Measurements from ENCODE around the gene NAPG.
"Not testable (repeated sequence)": the region's sequence is repeated elsewhere in the genome, so short reads cannot be mapped to it uniquely, and the experiment has no call there.

NAPG gene

DNA sequence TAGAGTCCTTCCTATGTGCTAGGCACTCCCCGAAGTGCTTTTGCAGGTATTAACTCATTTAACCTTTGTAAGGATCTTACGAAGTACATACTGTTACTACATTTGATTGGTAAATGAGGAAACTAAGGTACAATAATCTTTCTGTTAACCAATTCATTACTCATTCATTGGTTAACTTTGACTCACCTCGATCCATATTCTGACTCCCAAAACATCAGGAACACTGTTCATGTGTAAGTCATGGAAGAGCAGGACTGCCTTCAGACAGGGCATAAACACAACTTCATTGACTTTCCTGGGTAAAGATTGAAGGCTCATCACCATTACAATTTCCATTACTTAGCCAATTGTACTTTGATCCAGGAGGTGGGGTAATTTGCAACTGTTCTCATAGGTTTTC, 40.6 kb downstream of the NAPG start:
- Histone ChIP-seq H3K27ac (replicated peaks) (no peak overlapping the region; the same call in 1 of the 2 replicates), H3K27me3 (ENCODE audit: insufficient read depth, poor library complexity, severe bottlenecking) (no peaks in the 10 kb centered on the region), H3K4me3 (replicated peaks; ENCODE audit: insufficient read depth, low read length) (no peak overlapping the region)
- DNase-seq (ENCODE audit: low read depth in 1 of 2, low spot score in 1 of 2) = no peak
- TF ChIP-seq SPI1 (IDR thresholded peaks at IDR 0.05; ENCODE audit: borderline replicate concordance, low read depth) (no peak), POLR2AphosphoS5 (IDR thresholded peaks at IDR 0.05; ENCODE audit: low read depth) (no peak), GABPA (IDR thresholded peaks at IDR 0.05; ENCODE audit: low read depth) (no peak)
- TF ChIP-seq, protein P1, sequence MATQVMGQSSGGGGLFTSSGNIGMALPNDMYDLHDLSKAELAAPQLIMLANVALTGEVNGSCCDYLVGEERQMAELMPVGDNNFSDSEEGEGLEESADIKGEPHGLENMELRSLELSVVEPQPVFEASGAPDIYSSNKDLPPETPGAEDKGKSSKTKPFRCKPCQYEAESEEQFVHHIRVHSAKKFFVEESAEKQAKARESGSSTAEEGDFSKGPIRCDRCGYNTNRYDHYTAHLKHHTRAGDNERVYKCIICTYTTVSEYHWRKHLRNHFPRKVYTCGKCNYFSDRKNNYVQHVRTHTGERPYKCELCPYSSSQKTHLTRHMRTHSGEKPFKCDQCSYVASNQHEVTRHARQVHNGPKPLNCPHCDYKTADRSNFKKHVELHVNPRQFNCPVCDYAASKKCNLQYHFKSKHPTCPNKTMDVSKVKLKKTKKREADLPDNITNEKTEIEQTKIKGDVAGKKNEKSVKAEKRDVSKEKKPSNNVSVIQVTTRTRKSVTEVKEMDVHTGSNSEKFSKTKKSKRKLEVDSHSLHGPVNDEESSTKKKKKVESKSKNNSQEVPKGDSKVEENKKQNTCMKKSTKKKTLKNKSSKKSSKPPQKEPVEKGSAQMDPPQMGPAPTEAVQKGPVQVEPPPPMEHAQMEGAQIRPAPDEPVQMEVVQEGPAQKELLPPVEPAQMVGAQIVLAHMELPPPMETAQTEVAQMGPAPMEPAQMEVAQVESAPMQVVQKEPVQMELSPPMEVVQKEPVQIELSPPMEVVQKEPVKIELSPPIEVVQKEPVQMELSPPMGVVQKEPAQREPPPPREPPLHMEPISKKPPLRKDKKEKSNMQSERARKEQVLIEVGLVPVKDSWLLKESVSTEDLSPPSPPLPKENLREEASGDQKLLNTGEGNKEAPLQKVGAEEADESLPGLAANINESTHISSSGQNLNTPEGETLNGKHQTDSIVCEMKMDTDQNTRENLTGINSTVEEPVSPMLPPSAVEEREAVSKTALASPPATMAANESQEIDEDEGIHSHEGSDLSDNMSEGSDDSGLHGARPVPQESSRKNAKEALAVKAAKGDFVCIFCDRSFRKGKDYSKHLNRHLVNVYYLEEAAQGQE (IDR thresholded peaks at IDR 0.05; ENCODE audit: insufficient replicate concordance, low read depth) = no peak
- TF ChIP-seq, protein P2, sequence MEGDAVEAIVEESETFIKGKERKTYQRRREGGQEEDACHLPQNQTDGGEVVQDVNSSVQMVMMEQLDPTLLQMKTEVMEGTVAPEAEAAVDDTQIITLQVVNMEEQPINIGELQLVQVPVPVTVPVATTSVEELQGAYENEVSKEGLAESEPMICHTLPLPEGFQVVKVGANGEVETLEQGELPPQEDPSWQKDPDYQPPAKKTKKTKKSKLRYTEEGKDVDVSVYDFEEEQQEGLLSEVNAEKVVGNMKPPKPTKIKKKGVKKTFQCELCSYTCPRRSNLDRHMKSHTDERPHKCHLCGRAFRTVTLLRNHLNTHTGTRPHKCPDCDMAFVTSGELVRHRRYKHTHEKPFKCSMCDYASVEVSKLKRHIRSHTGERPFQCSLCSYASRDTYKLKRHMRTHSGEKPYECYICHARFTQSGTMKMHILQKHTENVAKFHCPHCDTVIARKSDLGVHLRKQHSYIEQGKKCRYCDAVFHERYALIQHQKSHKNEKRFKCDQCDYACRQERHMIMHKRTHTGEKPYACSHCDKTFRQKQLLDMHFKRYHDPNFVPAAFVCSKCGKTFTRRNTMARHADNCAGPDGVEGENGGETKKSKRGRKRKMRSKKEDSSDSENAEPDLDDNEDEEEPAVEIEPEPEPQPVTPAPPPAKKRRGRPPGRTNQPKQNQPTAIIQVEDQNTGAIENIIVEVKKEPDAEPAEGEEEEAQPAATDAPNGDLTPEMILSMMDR (IDR thresholded peaks at IDR 0.05; ENCODE audit: insufficient read depth, low read length) = no peak

DNA sequence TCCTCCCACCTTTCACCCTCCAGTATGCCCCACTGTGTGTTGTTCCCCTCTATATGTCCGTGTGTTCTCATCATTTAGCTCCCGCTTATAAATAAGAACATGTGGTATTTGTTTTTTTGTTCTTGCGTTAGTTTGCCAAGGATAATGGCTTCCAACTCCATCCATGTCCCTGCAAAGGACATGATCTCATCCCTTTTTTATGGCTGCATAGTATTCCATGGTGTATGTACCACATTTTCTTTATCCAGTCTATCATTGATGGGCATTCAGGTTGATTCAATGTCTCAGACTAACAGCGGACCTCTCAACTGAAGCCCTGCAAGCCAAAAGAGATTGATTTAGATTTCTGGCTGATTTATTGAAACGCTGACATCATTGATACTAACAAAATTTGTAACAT, 44.1 kb downstream of the NAPG start:
- not testable (repeated sequence) for H3K27ac ChIP-seq (replicated peaks); DNase-seq (ENCODE audit: low read depth in 1 of 2, low spot score in 1 of 2); H3K27me3 ChIP-seq (ENCODE audit: insufficient read depth, poor library complexity, severe bottlenecking); H3K4me3 ChIP-seq (replicated peaks; ENCODE audit: insufficient read depth, low read length)

DNA sequence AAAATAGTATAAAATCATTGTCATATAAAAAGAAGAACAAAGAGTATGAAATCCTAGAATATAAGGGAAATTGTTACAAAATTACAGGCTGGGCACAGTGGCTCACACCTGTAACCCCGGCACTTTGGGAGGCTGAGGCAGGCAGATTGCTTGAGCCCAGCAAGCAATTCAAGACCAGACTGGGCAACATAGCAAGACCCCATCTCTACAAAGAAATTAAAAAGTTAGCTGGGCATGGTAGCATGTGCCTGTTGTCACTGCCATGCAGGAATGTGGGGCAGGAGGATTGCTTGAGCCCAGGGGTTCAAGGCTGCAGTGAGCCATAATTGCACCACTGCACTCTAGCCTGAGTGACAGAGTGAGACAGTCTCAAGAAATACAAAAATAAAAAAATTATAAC, 44.8 kb downstream of the NAPG start:
- Histone ChIP-seq H3K27me3 (ENCODE audit: insufficient read depth, poor library complexity, severe bottlenecking) (no peaks in the 10 kb centered on the region), H3K4me3 (replicated peaks; ENCODE audit: insufficient read depth, low read length) (no peak overlapping the region), H3K27ac (replicated peaks) (no peak overlapping the region)
- TF ChIP-seq POLR2AphosphoS5 (IDR thresholded peaks at IDR 0.05; ENCODE audit: low read depth) = no peak
- TF ChIP-seq GABPA (IDR thresholded peaks at IDR 0.05; ENCODE audit: low read depth) = no peak
- TF ChIP-seq, protein P2 (IDR thresholded peaks at IDR 0.05; ENCODE audit: insufficient read depth, low read length) = no peak
- DNase-seq (ENCODE audit: low read depth in 1 of 2, low spot score in 1 of 2) = no peak

DNA sequence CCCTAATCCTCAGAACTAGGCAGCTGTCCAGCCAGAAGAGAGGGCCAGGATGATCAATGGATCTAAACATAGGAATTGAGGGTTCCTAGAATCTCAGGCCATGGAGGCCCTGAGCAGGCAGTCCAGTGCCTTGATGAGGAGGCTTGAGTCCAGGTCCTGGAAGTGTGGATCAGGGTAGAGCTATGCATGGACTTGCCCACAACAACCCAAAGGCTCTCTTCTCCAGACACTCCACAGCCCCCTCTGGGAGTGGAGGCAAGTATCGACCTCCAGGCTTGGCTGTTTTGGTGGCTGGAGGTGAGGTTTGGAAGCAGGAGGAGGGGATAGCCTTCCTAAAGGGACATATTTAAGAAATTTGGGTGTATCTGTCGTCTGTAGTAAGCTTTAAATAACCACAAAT, 45.7 kb downstream of the NAPG start:
- no peak overlapping the region for H3K4me3 ChIP-seq (replicated peaks; ENCODE audit: insufficient read depth, low read length)
- TF ChIP-seq SPI1 (IDR thresholded peaks at IDR 0.05; ENCODE audit: borderline replicate concordance, low read depth) (no peak), GABPA (IDR thresholded peaks at IDR 0.05; ENCODE audit: low read depth) (no peak), POLR2AphosphoS5 (IDR thresholded peaks at IDR 0.05; ENCODE audit: low read depth) (no peak)
- TF ChIP-seq, protein P1 (IDR thresholded peaks at IDR 0.05; ENCODE audit: insufficient replicate concordance, low read depth) = no peak
- TF ChIP-seq, protein P2 (IDR thresholded peaks at IDR 0.05; ENCODE audit: insufficient read depth, low read length) = no peak
- no peak overlapping the region for H3K27ac ChIP-seq (replicated peaks)
- no peaks in the 10 kb centered on the region for H3K27me3 ChIP-seq (ENCODE audit: insufficient read depth, poor library complexity, severe bottlenecking)
- no peak for DNase-seq (ENCODE audit: low read depth in 1 of 2, low spot score in 1 of 2)

DNA sequence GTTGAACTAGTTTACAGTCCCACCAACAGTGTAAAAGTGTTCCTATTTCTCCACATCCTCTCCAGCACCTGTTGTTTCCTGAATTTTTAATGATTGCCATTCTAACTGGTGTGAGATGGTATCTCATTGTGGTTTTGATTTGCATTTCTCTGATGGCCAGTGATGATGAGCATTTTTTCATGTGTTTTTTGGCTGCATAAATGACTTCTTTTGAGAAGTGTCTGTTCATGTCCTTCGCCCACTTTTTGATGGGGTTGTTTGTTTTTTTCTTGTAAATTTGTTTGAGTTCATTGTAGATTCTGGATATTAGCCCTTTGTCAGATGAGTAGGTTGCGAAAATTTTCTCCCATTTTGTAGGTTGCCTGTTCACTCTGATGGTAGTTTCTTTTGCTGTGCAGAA, 47.4 kb downstream of the NAPG start:
- not testable (repeated sequence) for H3K27me3 ChIP-seq (ENCODE audit: insufficient read depth, poor library complexity, severe bottlenecking); H3K4me3 ChIP-seq (replicated peaks; ENCODE audit: insufficient read depth, low read length); DNase-seq (ENCODE audit: low read depth in 1 of 2, low spot score in 1 of 2); H3K27ac ChIP-seq (replicated peaks)
